ENCODE data around the gene MTHFD1L.
"Not testable (repeated sequence)": the region's sequence is repeated elsewhere in the genome, so short reads cannot be mapped to it uniquely, and the experiment has no call there.

The MTHFD1L gene

GRCh38 chr6:151112130-151112529, 246.6 kb downstream of the MTHFD1L start:
- H3K9ac ChIP-seq (ENCODE audit: insufficient read length), result no peak overlapping the region
- H3K9me3 ChIP-seq (ENCODE audit: low read depth, low read length), result no peaks in the 10 kb centered on the region
- no peak for TF ChIP-seq POLR2AphosphoS5 (IDR thresholded peaks at IDR 0.05; ENCODE audit: borderline replicate concordance, low read depth, low read length)
- TF ChIP-seq EZH2 (IDR thresholded peaks at IDR 0.05), result no peak
- TF ChIP-seq FOXP2 (optimal IDR thresholded peaks at IDR 0.05; ENCODE audit: control extremely low read depth, extremely low read length, insufficient read depth), result no peak
- H3K27ac ChIP-seq, result no peak overlapping the region
- no peak for DNase-seq (ENCODE audit: low read depth, low spot score)
- H3K4me3 ChIP-seq, result no peak overlapping the region
- no peaks in the 10 kb centered on the region for H3K36me3 ChIP-seq (ENCODE audit: insufficient read depth, low read length)

- H3K4me3 ChIP-seq; H3K27ac ChIP-seq; H3K9me3 ChIP-seq (ENCODE audit: low read depth, low read length); DNase-seq (ENCODE audit: low read depth, low spot score); H3K9ac ChIP-seq (ENCODE audit: insufficient read length); H3K36me3 ChIP-seq (ENCODE audit: insufficient read depth, low read length): not testable (repeated sequence)
These were observed 247.4 kb downstream of the MTHFD1L start for GRCh38 chr6:151112884-151113283.

DNA sequence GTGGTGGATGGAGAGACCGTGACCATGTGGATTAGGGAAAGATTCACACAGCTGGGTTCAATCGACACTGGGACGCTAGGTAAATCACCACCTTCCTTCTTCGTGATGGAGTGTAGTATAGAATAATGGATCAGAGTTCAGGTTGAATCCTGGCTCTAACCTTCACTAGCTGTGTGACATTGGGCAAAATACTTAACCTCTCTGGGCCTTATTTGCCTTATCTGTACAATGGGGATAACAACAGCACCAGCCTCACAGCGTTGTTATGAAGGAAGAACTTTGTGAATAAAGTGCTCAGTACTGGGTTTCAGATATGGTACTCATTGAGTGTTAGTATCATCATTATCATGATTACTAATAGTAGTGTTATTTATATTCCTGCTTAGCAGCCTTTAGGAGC, 248.1 kb downstream of the MTHFD1L start:
- Histone ChIP-seq H3K9me3 (ENCODE audit: low read depth, low read length) (no peaks in the 10 kb centered on the region), H3K36me3 (ENCODE audit: insufficient read depth, low read length) (no peaks in the 10 kb centered on the region), H3K4me3 (no peak overlapping the region), H3K27ac (no peak overlapping the region), H3K9ac (ENCODE audit: insufficient read length) (no peak overlapping the region)
- TF ChIP-seq POLR2AphosphoS5 (IDR thresholded peaks at IDR 0.05; ENCODE audit: borderline replicate concordance, low read depth, low read length) (no peak), EZH2 (IDR thresholded peaks at IDR 0.05) (no peak), FOXP2 (optimal IDR thresholded peaks at IDR 0.05; ENCODE audit: control extremely low read depth, extremely low read length, insufficient read depth) (no peak)
- no peak for DNase-seq (ENCODE audit: low read depth, low spot score)

DNA sequence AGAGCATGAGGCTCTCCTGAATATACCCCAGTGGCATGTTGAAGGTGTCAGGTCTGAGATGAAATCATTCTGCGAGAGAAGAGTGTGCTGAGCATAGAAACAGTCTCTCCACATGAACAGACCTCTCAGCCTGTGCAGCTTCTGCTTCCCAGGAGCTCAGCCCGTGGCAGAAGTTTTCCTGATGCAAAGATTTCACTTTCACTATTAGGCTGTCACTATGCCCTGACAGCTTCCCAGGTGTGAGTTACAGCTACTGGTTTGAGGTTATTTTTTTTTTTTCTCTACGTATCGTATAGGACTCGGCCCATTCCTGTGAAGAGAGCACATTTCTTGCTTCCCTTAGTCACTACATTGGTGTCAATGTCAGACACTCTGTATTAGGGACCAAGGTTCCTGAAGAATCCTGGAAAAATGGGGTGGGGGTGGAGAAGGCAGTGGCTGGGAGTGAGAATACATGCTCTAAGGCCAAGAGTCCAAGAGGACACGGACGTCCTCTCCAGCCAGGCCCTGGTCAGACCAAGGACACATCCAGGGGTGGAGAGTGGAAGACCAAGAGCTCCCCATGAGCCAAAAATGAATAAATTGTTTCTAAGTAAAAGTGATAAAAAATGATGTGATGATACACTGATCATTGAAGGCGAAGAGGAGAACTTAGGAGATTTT, 253.1 kb downstream of the MTHFD1L start:
- no peak for DNase-seq (ENCODE audit: low read depth, low spot score)
- TF ChIP-seq POLR2AphosphoS5 (IDR thresholded peaks at IDR 0.05; ENCODE audit: borderline replicate concordance, low read depth, low read length), result no peak
- no peak for TF ChIP-seq FOXP2 (optimal IDR thresholded peaks at IDR 0.05; ENCODE audit: control extremely low read depth, extremely low read length, insufficient read depth)
- TF ChIP-seq EZH2 (IDR thresholded peaks at IDR 0.05), result no peak
- H3K9ac ChIP-seq (ENCODE audit: insufficient read length), result no peak overlapping the region
- H3K36me3 ChIP-seq (ENCODE audit: insufficient read depth, low read length), result no peaks in the 10 kb centered on the region
- H3K27ac ChIP-seq, result no peak overlapping the region
- no peak overlapping the region for H3K4me3 ChIP-seq
- no peaks in the 10 kb centered on the region for H3K9me3 ChIP-seq (ENCODE audit: low read depth, low read length)

- DNase-seq (ENCODE audit: low read depth, low spot score), result no peak
- H3K27ac ChIP-seq, result no peak overlapping the region
- TF ChIP-seq POLR2AphosphoS5 (IDR thresholded peaks at IDR 0.05; ENCODE audit: borderline replicate concordance, low read depth, low read length) (no peak), EZH2 (IDR thresholded peaks at IDR 0.05) (no peak), FOXP2 (optimal IDR thresholded peaks at IDR 0.05; ENCODE audit: control extremely low read depth, extremely low read length, insufficient read depth) (no peak)
These were observed 254.5 kb downstream of the MTHFD1L start for GRCh38 chr6:151119823-151120524.

DNA sequence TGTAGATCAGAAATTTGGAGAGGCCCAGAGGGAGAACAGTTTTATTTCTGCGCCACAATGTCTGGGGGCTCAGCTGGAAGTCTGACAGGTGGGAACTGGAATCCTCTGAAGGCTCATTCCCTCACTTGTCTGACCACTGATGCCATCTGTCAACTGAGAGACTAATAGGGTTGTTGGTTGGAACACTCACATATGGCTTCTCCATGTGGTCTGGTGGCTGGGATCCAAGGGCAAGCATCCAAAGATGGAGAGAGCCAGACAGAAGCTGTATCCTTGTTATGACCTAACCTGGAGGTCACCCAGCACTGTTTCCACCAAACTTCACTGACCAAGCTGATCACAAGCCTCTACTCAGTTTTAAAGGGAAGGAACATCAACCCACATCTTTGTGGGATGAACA, 256.4 kb downstream of the MTHFD1L start:
- Histone ChIP-seq H3K9ac (ENCODE audit: insufficient read length) (no peak overlapping the region), H3K36me3 (ENCODE audit: insufficient read depth, low read length) (no peaks in the 10 kb centered on the region), H3K27ac (no peak overlapping the region), H3K4me3 (no peak overlapping the region), H3K9me3 (ENCODE audit: low read depth, low read length) (no peaks in the 10 kb centered on the region)
- no peak for DNase-seq (ENCODE audit: low read depth, low spot score)
- TF ChIP-seq POLR2AphosphoS5 (IDR thresholded peaks at IDR 0.05; ENCODE audit: borderline replicate concordance, low read depth, low read length) (no peak), FOXP2 (optimal IDR thresholded peaks at IDR 0.05; ENCODE audit: control extremely low read depth, extremely low read length, insufficient read depth) (no peak)

More at GRCh38 chr6:151119823-151120524, 254.5 kb downstream of the MTHFD1L start:
- Histone ChIP-seq H3K4me3 (no peak overlapping the region), H3K9ac (ENCODE audit: insufficient read length) (no peak overlapping the region), H3K9me3 (ENCODE audit: low read depth, low read length) (no peaks in the 10 kb centered on the region), H3K36me3 (ENCODE audit: insufficient read depth, low read length) (no peaks in the 10 kb centered on the region)

- DNase-seq (ENCODE audit: low read depth, low spot score); H3K27ac ChIP-seq; H3K36me3 ChIP-seq (ENCODE audit: insufficient read depth, low read length); H3K9ac ChIP-seq (ENCODE audit: insufficient read length); H3K9me3 ChIP-seq (ENCODE audit: low read depth, low read length); H3K4me3 ChIP-seq: not testable (repeated sequence)
These were observed 258.1 kb downstream of the MTHFD1L start for GRCh38 chr6:151123641-151124040.

- H3K9ac ChIP-seq (ENCODE audit: insufficient read length); DNase-seq (ENCODE audit: low read depth, low spot score); H3K9me3 ChIP-seq (ENCODE audit: low read depth, low read length); H3K36me3 ChIP-seq (ENCODE audit: insufficient read depth, low read length); H3K4me3 ChIP-seq; H3K27ac ChIP-seq: not testable (repeated sequence)
These were observed 259.7 kb downstream of the MTHFD1L start for GRCh38 chr6:151125242-151125641.

DNA sequence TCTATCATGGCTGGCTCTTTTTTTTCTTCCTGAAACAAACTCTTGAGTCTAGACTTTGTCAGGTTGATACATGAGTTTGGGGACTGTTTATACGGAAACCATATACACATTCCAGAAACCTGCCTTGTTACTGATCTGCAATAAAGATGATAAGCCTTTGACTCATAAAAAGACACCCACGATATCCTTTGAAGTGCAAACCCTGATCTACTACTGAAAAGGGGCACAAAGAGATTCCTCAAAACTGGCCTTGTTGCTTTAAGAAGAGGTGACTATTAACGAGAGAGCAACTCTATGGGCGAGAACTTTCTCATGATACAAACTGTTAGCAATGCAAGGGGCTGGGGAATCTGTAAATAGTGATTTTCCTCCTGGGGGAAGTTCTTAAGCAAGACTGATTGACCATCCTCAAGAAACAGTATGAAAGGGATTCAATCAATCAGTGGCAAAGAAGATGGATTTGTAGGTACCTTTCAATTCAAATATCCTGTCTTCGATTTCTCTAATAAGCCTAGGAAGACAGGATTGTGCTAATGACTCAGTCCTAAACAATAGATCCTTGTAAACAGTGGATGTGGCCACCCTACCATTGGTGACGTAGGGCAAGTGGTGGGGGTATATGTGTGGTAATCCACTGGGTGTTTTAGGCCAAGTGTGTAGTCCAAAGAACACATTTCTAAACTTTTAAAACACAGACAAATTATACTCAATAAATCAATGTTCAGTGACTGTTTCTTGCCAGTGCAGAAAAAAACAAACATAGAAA, 260.3 kb downstream of the MTHFD1L start:
- H3K36me3 ChIP-seq (ENCODE audit: insufficient read depth, low read length); DNase-seq (ENCODE audit: low read depth, low spot score); H3K9ac ChIP-seq (ENCODE audit: insufficient read length); H3K27ac ChIP-seq; H3K9me3 ChIP-seq (ENCODE audit: low read depth, low read length); H3K4me3 ChIP-seq: not testable (repeated sequence)

- H3K4me3 ChIP-seq; H3K9ac ChIP-seq (ENCODE audit: insufficient read length); H3K27ac ChIP-seq; H3K9me3 ChIP-seq (ENCODE audit: low read depth, low read length); DNase-seq (ENCODE audit: low read depth, low spot score); H3K36me3 ChIP-seq (ENCODE audit: insufficient read depth, low read length): not testable (repeated sequence)
These were observed 260.9 kb downstream of the MTHFD1L start for GRCh38 chr6:151126417-151126724.

DNA sequence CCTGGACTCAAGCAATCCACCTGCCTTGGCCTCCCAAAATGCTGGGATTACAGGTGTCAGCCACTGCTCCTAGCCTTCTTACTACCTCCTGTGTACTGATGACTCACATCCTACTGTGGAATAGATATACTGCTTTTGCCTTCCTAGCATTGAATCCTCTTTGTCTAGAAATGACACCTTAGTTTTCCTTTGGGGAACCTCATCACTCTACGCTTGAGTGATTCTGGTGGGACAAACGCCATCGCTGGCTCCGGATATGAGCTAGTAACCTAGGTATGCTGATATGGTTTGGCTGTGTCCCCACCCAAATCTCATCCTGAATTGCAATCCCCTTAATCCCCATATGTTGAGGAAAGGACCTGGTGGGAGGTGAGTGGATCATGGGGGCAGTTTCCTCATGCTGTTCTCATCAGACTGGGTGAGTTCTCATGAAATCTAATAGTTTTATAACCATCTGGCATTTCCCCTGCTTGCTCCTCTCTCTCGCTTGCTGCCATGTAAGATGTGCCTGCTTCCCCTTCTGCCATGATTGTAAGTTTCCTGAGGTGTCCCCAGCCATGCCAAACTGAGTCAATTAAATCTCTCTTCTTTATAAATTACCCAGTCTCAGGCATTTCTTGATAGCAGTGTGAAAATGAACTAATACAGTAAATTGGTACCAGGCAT, 261.8 kb downstream of the MTHFD1L start:
- not testable (repeated sequence) for H3K27ac ChIP-seq; H3K36me3 ChIP-seq (ENCODE audit: insufficient read depth, low read length); DNase-seq (ENCODE audit: low read depth, low spot score); H3K9ac ChIP-seq (ENCODE audit: insufficient read length); H3K4me3 ChIP-seq; H3K9me3 ChIP-seq (ENCODE audit: low read depth, low read length)
